OCI-LY3 (cell line): ENCODE results near the gene CHGA.

Source experiments
- H2AFZ ChIP-seq: fragments of 200-600, 300-600 bp; shearing (Covaris generic); 2 replicates; pipeline ENCODE4 v1.6.0; 2014; ENCODE audit warnings: antibody characterized with exemption, low read depth, low read length
- H3K27ac ChIP-seq: fragments of 200-600, 300-600 bp; sonication (generic); 2 replicates; pipeline ENCODE4 v1.5.1; 2014; ENCODE audit warnings: mild to moderate bottlenecking, low read length, moderate library complexity, mixed read lengths
- H3K27me3 ChIP-seq: fragments of 200-600, 300-600 bp; sonication (generic); 2 replicates; pipeline ENCODE4 v1.6.1; 2014; ENCODE audit warnings: low read depth, low read length, mixed read lengths
- H3K36me3 ChIP-seq: fragments of 200-600, 300-600 bp; sonication (generic); replicated peaks from 2 replicates; pipeline ENCODE3; 2014; ENCODE audit warnings: low read depth, low read length, mixed read lengths
- H3K4me1 ChIP-seq: fragments of 300-600, 200-600 bp; sonication (generic); 2 replicates; pipeline ENCODE4 v1.6.1; 2014; ENCODE audit warnings: low read length, mixed read lengths
- H3K4me2 ChIP-seq: fragments of 200-600, 300-600 bp; sonication (generic); 2 replicates; pipeline ENCODE4 v1.6.1; 2014; ENCODE audit warnings: low read length, mixed read lengths
- H3K4me3 ChIP-seq: fragments of 300-600, 200-600 bp; sonication (generic); 2 replicates; pipeline ENCODE4 v1.5.1; 2014; ENCODE audit warnings: antibody characterized with exemption, mild to moderate bottlenecking, low read length, moderate library complexity
- H3K79me2 ChIP-seq: fragments of 300-600, 200-600 bp; shearing (Covaris generic); 2 replicates; pipeline ENCODE4 v1.6.1; 2014; ENCODE audit warnings: mild to moderate bottlenecking, low read length, mixed read lengths
- H3K9ac ChIP-seq: fragments of 300-600, 200-600 bp; shearing (Covaris generic); 2 replicates; pipeline ENCODE4 v1.6.0; 2014; ENCODE audit warnings: mild to moderate bottlenecking, low read length, moderate library complexity
- H3K9me3 ChIP-seq: fragments of 200-600, 300-600 bp; shearing (Covaris generic); 2 replicates; pipeline ENCODE4 v1.6.1; 2014; ENCODE audit warnings: low read length, mixed read lengths; ENCODE audit not compliant: insufficient read depth
- H4K20me1 ChIP-seq: fragments of 200-600, 300-600 bp; sonication (generic); 2 replicates; pipeline ENCODE4 v1.6.1; 2016; ENCODE audit warnings: low read length, mixed read lengths; ENCODE audit not compliant: insufficient read depth
- EZH2phosphoT487 ChIP-seq: fragments of 200-600 bp; shearing (Covaris generic); IDR thresholded peaks from 2 replicates; pipeline ENCODE4 v1.6.1; 2018; ENCODE audit warnings: antibody characterized with exemption, mixed run types, low read depth
- TF ChIP-seq, protein P1 (sequence below): fragments of 200-600, 300-600 bp; sonication (generic); IDR thresholded peaks from 2 replicates; pipeline ENCODE4 v1.5.1; 2014; ENCODE audit warnings: antibody characterized with exemption, low read length, low read depth

CHGA gene

DNA sequence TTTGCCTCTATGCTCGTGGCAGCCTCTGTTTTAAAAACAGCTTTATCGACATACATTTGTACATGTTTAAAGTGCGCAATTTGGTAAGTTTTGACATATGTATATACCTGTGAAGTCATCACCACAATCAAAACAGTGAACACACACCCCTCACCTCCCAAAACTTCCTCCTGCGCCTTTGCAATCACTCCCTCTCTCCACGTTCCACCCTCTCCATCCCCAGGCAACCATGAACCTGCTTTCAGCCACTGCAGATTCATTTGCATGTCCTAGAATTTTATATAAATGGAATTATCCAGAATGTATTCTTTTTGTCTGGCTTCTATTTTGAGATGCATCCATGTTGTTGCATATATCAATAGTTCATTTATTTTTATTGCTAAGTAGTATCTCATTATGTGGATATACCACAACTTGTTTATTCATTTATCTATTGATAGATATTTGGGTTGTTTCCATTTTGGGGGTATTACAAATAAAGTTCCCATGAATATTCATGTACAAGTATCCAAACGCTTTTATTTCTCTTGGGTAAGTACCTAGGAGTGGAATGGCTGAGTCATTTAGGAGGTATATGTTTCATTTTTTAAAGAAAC, 15.5 kb upstream of the CHGA start:
- Histone ChIP-seq H3K27ac (no peak overlapping the region), H3K79me2 (no peaks in the 10 kb centered on the region), H4K20me1 (no peaks in the 10 kb centered on the region), H3K4me1 (no peaks in the 10 kb centered on the region), H3K27me3 (no peaks in the 10 kb centered on the region), H3K4me3 (no peak overlapping the region), H3K9me3 (no peaks in the 10 kb centered on the region), H2AFZ (no peak overlapping the region), H3K36me3 (no peaks in the 10 kb centered on the region), H3K4me2 (no peak overlapping the region), H3K9ac (no peak overlapping the region)
- TF ChIP-seq EZH2phosphoT487 = no peak
- TF ChIP-seq, protein P1, sequence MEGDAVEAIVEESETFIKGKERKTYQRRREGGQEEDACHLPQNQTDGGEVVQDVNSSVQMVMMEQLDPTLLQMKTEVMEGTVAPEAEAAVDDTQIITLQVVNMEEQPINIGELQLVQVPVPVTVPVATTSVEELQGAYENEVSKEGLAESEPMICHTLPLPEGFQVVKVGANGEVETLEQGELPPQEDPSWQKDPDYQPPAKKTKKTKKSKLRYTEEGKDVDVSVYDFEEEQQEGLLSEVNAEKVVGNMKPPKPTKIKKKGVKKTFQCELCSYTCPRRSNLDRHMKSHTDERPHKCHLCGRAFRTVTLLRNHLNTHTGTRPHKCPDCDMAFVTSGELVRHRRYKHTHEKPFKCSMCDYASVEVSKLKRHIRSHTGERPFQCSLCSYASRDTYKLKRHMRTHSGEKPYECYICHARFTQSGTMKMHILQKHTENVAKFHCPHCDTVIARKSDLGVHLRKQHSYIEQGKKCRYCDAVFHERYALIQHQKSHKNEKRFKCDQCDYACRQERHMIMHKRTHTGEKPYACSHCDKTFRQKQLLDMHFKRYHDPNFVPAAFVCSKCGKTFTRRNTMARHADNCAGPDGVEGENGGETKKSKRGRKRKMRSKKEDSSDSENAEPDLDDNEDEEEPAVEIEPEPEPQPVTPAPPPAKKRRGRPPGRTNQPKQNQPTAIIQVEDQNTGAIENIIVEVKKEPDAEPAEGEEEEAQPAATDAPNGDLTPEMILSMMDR = no peak

- Histone ChIP-seq H3K4me1 (no peaks in the 10 kb centered on the region), H3K27me3 (no peaks in the 10 kb centered on the region)
Measured at GRCh38 chr14:92914087-92914656, 8.8 kb upstream of the CHGA start.

GRCh38 chr14:92916201-92916600, 6.7 kb upstream of the CHGA start:
- Histone ChIP-seq H3K36me3 (no peaks in the 10 kb centered on the region), H4K20me1 (no peaks in the 10 kb centered on the region), H3K79me2 (no peaks in the 10 kb centered on the region), H2AFZ (no peak overlapping the region), H3K4me2 (no peak overlapping the region), H3K27ac (no peak overlapping the region), H3K9ac (no peak overlapping the region), H3K27me3 (no peaks in the 10 kb centered on the region), H3K9me3 (no peaks in the 10 kb centered on the region), H3K4me3 (no peak overlapping the region), H3K4me1 (no peaks in the 10 kb centered on the region)
- TF ChIP-seq EZH2phosphoT487 = no peak
- TF ChIP-seq, protein P1 = no peak

More at GRCh38 chr14:92914087-92914656, 8.8 kb upstream of the CHGA start:
- Histone ChIP-seq H3K9ac (no peak overlapping the region), H3K79me2 (no peaks in the 10 kb centered on the region), H3K9me3 (no peaks in the 10 kb centered on the region), H3K36me3 (no peaks in the 10 kb centered on the region), H4K20me1 (no peaks in the 10 kb centered on the region), H3K27ac (no peak overlapping the region), H3K4me3 (no peak overlapping the region), H3K4me2 (no peak overlapping the region), H2AFZ (no peak overlapping the region)
- TF ChIP-seq, protein P1 = no peak
- no peak for TF ChIP-seq EZH2phosphoT487

GRCh38 chr14:92917041-92917940, 5.7 kb upstream of the CHGA start:
- TF ChIP-seq EZH2phosphoT487 = no peak
- TF ChIP-seq, protein P1 = no peak
- Histone ChIP-seq H3K79me2 (no peaks in the 10 kb centered on the region), H3K4me1 (no peaks in the 10 kb centered on the region)

More at GRCh38 chr14:92917041-92917940, 5.7 kb upstream of the CHGA start:
- H3K9me3 ChIP-seq = no peaks in the 10 kb centered on the region
- H2AFZ ChIP-seq = no peak overlapping the region
- H3K36me3 ChIP-seq = no peaks in the 10 kb centered on the region
- H3K4me2 ChIP-seq = no peak overlapping the region
- H4K20me1 ChIP-seq = no peaks in the 10 kb centered on the region
- H3K4me3 ChIP-seq = no peak overlapping the region
- H3K27ac ChIP-seq = no peak overlapping the region
- no peak overlapping the region for H3K9ac ChIP-seq
- no peaks in the 10 kb centered on the region for H3K27me3 ChIP-seq
